Measurements from ENCODE around the gene DARS2.
"Not testable (repeated sequence)": the region's sequence is repeated elsewhere in the genome, so short reads cannot be mapped to it uniquely, and the experiment has no call there.

The DARS2 gene

DNA sequence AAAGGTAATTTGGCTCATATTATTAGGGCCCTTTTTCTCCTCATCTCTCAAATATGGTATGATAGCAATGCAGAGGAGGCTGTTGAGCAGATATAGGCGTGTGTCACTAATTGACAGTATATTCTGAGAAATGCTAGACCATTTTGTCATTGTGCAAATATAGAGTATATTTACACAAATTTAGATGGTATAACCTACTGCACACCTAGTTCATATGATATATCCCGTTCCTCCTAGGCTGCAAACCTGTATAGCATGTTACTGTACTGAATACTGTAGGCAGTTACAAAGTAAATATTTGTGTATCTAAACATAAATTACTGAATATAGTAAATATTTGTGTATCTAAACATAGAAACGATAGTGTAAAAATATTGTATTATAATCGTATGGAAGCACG is 52.3 kb downstream of the DARS2 start:
- Histone ChIP-seq H3K9me2 (replicated peaks; ENCODE audit: control insufficient read depth, low read length) (no peaks in the 10 kb centered on the region), H4K20me1 (ENCODE audit: control insufficient read depth, insufficient read depth, low read depth, low read length) (no peaks in the 10 kb centered on the region), H3K4me1 (ENCODE audit: control insufficient read depth, low read length) (no peaks in the 10 kb centered on the region), H3K27me3 (ENCODE audit: control insufficient read depth, low read length) (no peaks in the 10 kb centered on the region), H3K27ac (ENCODE audit: low read depth, low read length) (no peak overlapping the region), H3K4me3 (ENCODE audit: low read length) (no peak overlapping the region), H3F3A (ENCODE audit: control insufficient read depth, insufficient read depth) (no peaks in the 10 kb centered on the region; the same call in 1 of the 2 replicates), H3K9me3 (ENCODE audit: control insufficient read depth, insufficient read depth, low read length) (no peaks in the 10 kb centered on the region), H3K4me2 (ENCODE audit: low read length) (no peak overlapping the region), H3K79me2 (ENCODE audit: control insufficient read depth, low read length) (no peaks in the 10 kb centered on the region; the same call in 1 of the 2 replicates), H3K36me3 (ENCODE audit: control insufficient read depth, low read length) (peaks cover 25% of the 10 kb centered on the region)
- TF ChIP-seq, protein P1, sequence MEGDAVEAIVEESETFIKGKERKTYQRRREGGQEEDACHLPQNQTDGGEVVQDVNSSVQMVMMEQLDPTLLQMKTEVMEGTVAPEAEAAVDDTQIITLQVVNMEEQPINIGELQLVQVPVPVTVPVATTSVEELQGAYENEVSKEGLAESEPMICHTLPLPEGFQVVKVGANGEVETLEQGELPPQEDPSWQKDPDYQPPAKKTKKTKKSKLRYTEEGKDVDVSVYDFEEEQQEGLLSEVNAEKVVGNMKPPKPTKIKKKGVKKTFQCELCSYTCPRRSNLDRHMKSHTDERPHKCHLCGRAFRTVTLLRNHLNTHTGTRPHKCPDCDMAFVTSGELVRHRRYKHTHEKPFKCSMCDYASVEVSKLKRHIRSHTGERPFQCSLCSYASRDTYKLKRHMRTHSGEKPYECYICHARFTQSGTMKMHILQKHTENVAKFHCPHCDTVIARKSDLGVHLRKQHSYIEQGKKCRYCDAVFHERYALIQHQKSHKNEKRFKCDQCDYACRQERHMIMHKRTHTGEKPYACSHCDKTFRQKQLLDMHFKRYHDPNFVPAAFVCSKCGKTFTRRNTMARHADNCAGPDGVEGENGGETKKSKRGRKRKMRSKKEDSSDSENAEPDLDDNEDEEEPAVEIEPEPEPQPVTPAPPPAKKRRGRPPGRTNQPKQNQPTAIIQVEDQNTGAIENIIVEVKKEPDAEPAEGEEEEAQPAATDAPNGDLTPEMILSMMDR (IDR thresholded peaks at IDR 0.05; ENCODE audit: low read depth, low read length, poor library complexity, severe bottlenecking) = no peak
- no peak for TF ChIP-seq EZH2phosphoT487 (IDR thresholded peaks at IDR 0.05; ENCODE audit: borderline replicate concordance, low read length)

DNA sequence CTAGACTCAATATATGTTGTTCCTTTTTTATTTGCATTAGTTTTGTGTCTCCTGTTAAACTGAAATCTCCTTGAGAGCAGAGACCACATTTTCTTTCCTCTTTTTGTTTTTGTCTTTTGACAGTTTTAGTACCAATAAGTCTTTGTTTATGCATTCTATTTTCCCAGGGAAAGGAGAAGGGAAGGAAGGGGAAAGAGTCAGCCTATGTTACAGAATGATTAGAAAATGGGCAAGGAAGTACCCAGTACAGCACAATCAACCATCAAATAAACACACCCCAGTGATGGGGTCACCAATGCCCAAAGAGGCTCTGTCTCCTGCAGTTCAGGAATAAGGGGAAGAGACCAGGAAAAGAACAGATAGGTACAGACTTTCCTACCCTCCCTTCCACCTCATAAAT is 53.8 kb downstream of the DARS2 start:
- no peak overlapping the region for H3K4me2 ChIP-seq (ENCODE audit: low read length)
- no peaks in the 10 kb centered on the region for H3K9me2 ChIP-seq (replicated peaks; ENCODE audit: control insufficient read depth, low read length)

DNA sequence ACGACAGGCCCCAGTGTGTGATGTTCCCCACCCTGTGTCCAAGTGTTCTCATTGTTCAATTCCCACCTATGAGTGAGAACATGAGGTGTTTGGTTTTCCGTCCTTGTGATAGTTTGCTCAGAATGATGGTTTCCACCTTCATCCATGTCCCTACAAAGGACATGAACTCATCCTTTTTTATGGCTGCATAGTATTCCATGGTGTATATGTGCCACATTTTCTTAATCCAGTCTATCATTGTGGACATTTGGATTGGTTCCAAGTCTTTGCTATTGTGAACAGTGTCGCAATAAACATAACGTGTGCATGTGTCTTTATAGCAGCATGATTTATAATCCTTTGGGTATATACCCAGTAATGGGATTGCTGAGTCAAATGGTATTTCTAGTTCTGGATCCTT is 56.6 kb downstream of the DARS2 start:
- peaks cover 19% of the 10 kb centered on the region for H3K36me3 ChIP-seq (ENCODE audit: control insufficient read depth, low read length)
- not testable (repeated sequence) for H3K27me3 ChIP-seq (ENCODE audit: control insufficient read depth, low read length); H4K20me1 ChIP-seq (ENCODE audit: control insufficient read depth, insufficient read depth, low read depth, low read length); H3K4me1 ChIP-seq (ENCODE audit: control insufficient read depth, low read length); H3F3A ChIP-seq (ENCODE audit: control insufficient read depth, insufficient read depth); H3K4me3 ChIP-seq (ENCODE audit: low read length); H3K27ac ChIP-seq (ENCODE audit: low read depth, low read length); H3K9me2 ChIP-seq (replicated peaks; ENCODE audit: control insufficient read depth, low read length); H3K4me2 ChIP-seq (ENCODE audit: low read length); H3K9me3 ChIP-seq (ENCODE audit: control insufficient read depth, insufficient read depth, low read length); H3K79me2 ChIP-seq (ENCODE audit: control insufficient read depth, low read length)

More for the DNA sequence above, 53.8 kb downstream of the DARS2 start:
- H3K9me3 ChIP-seq (ENCODE audit: control insufficient read depth, insufficient read depth, low read length) = no peaks in the 10 kb centered on the region
- H3K4me1 ChIP-seq (ENCODE audit: control insufficient read depth, low read length) = no peaks in the 10 kb centered on the region
- TF ChIP-seq, protein P1 (IDR thresholded peaks at IDR 0.05; ENCODE audit: low read depth, low read length, poor library complexity, severe bottlenecking) = no peak
- no peaks in the 10 kb centered on the region for H3K27me3 ChIP-seq (ENCODE audit: control insufficient read depth, low read length)
- H3K79me2 ChIP-seq (ENCODE audit: control insufficient read depth, low read length) = no peaks in the 10 kb centered on the region
- peaks cover 24% of the 10 kb centered on the region for H3K36me3 ChIP-seq (ENCODE audit: control insufficient read depth, low read length)
- H4K20me1 ChIP-seq (ENCODE audit: control insufficient read depth, insufficient read depth, low read depth, low read length) = no peaks in the 10 kb centered on the region
- no peak overlapping the region for H3K4me3 ChIP-seq (ENCODE audit: low read length)
- no peaks in the 10 kb centered on the region for H3F3A ChIP-seq (ENCODE audit: control insufficient read depth, insufficient read depth)
- no peak overlapping the region for H3K27ac ChIP-seq (ENCODE audit: low read depth, low read length)

DNA sequence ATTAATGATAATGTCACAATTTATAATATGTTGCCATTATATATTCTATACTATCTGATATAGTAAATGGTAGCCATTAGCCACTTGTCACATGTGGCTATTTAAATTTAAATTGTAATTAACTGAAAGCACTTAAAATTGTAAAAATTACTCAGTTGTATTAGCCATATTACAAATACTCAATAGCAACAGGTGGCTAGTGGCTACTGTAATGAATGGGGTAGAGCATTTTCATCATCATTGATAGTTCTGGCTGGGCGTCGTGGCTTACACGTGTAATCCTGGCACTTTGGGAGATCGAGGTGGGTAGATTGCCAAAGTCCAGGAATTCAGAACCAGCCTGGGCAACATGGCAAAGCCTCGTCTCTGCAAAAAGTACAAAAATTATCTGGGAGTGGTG is 60.2 kb downstream of the DARS2 start:
- no peaks in the 10 kb centered on the region for H4K20me1 ChIP-seq (ENCODE audit: control insufficient read depth, insufficient read depth, low read depth, low read length)
- TF ChIP-seq EZH2phosphoT487 (IDR thresholded peaks at IDR 0.05; ENCODE audit: borderline replicate concordance, low read length) = no peak
- TF ChIP-seq, protein P1 (IDR thresholded peaks at IDR 0.05; ENCODE audit: low read depth, low read length, poor library complexity, severe bottlenecking) = no peak
- peaks cover 22% of the 10 kb centered on the region for H3K36me3 ChIP-seq (ENCODE audit: control insufficient read depth, low read length)
- H3F3A ChIP-seq (ENCODE audit: control insufficient read depth, insufficient read depth) = no peaks in the 10 kb centered on the region
- H3K79me2 ChIP-seq (ENCODE audit: control insufficient read depth, low read length) = no peaks in the 10 kb centered on the region
- no peaks in the 10 kb centered on the region for H3K9me2 ChIP-seq (replicated peaks; ENCODE audit: control insufficient read depth, low read length)
- no peak overlapping the region for H3K27ac ChIP-seq (ENCODE audit: low read depth, low read length)
- no peaks in the 10 kb centered on the region for H3K4me1 ChIP-seq (ENCODE audit: control insufficient read depth, low read length)
- H3K4me2 ChIP-seq (ENCODE audit: low read length) = no peak overlapping the region
- no peaks in the 10 kb centered on the region for H3K9me3 ChIP-seq (ENCODE audit: control insufficient read depth, insufficient read depth, low read length)
- H3K27me3 ChIP-seq (ENCODE audit: control insufficient read depth, low read length) = no peaks in the 10 kb centered on the region
- H3K4me3 ChIP-seq (ENCODE audit: low read length) = no peak overlapping the region

Data from DOHH2 (cell line).